GM18873 (cell line): ENCODE results near the gene INPP5A.
"Not testable (repeated sequence)": the region's sequence is repeated elsewhere in the genome, so short reads cannot be mapped to it uniquely, and the experiment has no call there.

Source experiments
- ATAC-seq: cut with Tn5 transposase; IDR thresholded peaks from one replicate; pipeline ENCODE4 v1.9.1; 2021; ENCODE audit warnings: mild to moderate bottlenecking, moderate library complexity, moderate number of reproducible peaks; ENCODE audit not compliant: unreplicated experiment, low FRiP score

INPP5A gene

DNA sequence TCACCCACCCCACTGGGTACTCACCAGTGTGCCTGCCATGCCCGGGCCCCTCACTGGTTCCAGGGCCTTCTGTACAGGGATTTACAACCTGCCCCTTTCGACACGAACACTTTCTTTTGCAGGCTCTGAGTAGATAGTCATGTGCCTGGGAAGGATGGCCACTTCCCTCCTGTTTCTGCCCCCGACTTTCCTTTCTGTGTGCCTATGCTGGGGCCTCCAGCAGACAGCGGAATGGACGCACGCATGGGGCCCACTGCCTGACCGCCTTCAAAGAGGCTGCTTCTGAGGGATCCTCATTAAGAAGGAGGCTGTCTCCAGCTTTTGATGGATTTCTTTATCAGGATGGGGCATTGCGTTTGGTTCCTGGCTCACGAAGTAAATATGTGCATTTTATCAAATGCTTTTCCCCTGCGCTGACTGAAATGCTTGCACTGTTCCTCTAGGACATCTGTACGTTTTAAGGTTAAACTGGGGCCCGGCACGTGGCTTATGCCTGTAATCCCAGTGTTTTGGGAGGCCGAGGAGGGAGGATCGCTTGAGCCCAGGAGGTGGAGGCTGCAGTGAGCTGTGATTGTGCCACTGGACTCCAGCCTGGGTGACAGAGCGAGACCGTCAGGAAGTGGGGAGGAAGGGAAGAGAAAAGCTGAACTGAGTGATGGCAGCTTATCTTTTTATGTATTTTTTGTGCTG is 277.7 kb downstream of the INPP5A start:
- no peak for ATAC-seq

DNA sequence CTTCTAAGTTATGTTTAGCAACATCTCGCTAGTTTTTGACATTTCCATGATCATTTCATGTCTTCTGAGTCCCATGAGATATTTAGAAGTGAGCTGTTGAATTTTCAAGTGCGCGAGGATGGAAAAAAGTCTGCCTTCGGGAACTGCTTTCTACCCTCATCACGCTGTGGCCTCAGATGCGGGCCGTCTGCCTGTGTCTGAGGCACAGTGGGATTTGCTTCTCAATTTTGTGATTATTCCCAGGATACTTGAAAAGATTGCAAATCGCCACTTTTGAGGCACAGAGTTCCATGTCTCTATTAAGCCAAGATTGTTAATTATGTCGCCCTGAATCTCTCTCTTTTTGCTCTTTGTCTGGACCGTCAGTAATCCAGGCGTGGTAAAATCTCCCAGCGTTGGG is 279.1 kb downstream of the INPP5A start:
- ATAC-seq, result no peak

DNA sequence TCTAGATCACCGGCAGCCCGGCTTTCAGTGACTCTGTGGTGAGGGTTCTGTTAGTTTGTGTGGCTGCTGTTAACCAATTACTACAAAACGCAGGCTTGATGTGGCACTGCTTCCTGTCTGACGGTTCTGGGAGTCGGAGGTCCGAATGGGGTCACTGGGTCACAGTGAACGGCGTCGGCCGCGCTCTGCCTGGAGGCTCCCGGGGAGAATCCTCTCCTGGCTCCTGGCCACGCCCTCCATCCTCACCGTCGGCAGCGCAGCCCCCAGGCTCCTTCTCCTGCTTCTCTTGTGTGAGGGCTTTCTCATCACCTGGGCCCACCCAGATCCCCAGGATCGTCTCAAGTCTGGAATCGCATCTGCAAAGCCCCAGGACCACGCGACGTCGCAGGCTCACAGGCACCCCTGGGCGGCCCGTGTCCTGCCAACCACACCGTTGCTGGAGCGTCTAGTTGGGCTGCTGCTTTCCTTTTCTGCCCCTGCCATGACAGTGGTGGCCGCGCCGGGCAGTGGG is 280.2 kb downstream of the INPP5A start:
- no peak for ATAC-seq

DNA sequence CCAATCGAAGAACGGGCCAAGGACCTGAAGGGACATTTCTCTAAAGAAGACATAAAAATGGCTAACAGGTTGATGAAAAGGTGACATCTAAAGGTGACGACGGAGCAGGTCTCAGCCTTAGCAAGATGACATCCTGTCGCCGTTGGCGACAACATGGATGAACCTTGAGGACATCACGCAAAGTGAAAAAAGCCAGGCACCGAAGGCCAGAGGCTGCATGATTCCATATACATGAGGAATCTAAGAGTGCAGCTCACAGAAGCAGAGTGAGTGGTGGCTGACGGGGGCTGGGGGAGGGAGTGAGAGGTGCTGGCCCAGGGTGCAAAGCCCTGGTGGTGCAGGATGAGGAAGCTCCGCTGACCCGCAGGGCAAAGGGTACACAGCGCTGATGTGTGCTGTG is 282.5 kb downstream of the INPP5A start:
- no peak for ATAC-seq

DNA sequence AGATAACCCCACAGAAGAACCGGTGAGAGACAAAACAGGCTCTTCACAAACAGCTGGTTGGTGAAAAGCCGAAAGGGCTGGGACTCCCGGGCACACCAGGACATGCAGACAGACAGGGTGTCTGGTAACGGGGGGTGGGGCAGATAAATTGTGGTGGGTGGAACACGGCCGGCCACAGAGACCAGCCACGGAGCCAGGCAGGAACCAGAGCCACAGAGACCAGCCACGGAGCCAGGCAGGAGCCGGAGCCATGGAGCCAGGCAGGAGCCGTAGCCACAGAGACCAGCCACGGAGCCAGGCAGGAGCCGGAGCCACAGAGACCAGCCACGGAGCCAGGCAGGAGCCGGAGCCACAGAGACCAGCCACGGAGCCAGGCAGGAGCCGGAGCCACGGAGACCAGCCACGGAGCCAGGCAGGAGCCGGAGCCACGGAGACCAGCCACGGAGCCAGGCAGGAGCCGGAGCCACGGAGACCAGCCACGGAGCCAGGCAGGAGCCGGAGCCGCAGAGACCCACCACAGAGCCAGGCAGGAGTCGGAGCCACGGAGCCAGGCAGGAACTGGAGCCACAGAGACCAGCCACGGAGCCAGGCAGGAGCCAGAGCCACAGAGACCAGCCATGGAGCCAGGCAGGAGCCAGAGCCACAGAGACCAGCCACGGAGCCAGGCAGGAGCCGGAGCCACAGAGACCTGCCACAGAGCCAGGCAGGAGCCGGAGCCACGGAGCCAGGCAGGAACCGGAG is 288.4 kb downstream of the INPP5A start:
- not testable (repeated sequence) for ATAC-seq

DNA sequence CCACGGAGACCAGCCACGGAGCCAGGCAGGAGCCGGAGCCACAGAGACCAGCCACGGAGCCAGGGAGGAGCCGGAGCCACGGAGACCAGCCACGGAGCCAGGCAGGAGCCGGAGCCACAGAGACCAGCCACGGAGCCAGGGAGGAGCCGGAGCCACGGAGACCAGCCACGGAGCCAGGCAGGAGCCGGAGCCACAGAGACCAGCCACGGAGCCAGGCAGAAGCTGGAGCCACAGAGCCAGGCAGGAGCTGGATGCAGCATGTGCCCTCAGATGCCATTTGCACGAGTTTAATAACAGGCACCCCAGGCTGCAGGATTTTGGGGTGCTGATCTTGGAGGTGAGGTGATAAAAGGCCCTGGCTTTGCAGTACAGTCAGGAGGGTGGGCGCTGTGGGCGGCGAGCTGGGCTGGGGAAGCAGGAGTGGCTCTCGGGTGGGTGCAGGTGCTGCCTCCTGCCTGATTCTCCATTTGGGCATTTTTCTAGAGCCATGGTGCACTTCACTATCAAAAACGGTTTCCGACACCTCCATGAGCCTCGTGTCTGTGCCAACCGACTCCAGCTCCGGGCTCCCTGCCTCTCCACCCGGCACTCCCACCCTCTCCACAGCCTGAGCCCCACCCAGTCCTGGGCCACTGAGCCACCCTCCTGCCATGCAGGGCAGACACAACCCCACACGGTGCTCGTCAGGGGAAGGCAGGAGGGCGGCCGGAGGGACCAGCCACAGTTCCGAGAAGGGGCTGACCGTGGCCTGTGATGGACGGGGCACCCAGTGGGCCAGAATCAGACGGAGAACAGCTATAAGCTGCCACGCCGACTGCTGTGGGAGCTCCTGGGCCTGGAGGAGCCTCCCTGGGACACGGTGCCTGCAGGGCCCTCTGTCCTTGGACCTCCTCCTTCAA is 289.2 kb downstream of the INPP5A start:
- ATAC-seq, result no peak

DNA sequence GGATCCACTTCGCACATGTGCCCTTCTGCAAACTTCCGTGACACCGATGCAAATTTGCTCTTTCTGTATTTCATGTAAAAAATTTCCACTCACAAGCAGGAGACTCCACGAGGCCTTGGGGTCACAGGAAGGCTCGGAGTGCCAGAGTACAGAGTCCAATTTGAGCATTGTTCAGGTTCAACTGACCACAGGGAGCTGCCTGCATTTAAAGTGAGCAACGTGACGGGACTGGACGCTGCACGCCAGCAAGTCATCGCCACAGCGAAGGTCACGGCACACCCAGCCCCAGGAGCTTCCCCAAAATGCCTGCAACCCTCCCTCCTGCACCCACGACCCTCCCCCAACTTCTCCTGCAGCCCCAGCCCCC is 289.8 kb downstream of the INPP5A start:
- ATAC-seq, result no peak

DNA sequence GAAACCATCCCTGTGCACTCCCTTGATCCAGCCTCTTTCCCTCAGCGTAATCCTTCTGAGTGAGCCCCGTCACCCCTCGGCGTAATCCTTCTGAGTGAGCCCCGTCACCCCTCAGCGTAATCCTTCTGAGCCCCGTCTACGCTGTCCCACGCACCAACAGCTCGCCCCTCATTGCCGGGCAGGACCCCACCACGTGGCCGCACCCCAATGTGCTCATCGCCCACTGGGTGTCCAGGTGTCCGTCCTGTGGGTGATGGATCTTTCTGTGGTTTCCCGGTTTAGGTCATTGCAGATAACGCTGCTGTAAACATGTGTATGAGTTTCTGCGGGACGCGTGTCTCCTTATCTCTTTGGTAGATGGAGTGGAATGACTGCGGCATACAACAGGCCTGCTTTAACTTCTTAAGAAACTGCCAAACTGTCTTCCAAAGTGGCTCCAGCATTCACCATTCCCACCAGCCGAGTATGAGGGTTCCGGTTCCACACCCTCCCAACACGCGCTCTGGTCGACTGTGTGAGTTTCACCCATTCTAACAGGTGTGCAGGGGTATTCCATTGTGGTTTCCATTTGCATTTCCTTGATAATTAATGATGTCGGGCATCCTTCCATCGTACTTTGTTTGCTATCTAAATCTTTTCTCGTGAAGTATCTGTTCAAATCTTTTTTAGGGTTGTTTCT is 290.4 kb downstream of the INPP5A start:
- no peak for ATAC-seq

DNA sequence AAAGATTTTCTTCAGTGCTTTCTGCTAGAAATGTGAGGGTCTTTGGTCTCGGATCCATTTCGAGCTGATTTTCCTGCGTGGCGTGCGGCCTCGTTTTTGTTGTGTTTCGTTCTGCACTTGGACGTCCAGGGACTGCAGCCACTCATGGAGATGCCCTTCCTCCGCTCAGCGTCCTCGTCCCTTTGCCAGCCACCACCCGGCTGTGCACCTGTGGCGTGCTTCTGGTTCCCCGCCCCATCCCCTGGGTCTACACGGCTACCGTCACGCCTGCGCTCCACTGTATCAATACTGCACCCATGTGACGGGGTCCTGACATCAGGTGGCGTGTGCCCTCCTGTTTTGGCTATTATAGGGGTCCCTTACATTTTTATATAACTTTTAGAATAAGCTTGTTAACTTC is 291.1 kb downstream of the INPP5A start:
- ATAC-seq, result no peak

DNA sequence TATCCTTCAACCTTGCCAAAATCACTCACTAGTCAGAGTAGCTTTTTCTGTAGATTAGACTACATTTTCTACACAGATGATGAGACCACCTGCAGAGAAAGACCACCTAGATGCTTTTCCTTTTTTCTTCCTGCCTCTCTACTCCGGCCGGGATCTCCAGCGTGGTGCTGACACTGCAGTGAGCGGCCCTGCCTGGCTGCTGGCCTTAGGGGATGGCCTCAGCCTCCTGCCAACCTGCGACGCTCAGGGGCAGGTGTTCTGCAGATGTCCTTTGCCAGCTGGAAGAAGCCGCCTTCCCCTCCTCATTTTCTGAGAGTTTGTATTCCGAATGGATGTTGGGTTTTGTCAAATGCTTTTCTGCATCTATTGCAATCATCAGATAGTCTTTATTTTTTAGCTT is 291.8 kb downstream of the INPP5A start:
- no peak for ATAC-seq

DNA sequence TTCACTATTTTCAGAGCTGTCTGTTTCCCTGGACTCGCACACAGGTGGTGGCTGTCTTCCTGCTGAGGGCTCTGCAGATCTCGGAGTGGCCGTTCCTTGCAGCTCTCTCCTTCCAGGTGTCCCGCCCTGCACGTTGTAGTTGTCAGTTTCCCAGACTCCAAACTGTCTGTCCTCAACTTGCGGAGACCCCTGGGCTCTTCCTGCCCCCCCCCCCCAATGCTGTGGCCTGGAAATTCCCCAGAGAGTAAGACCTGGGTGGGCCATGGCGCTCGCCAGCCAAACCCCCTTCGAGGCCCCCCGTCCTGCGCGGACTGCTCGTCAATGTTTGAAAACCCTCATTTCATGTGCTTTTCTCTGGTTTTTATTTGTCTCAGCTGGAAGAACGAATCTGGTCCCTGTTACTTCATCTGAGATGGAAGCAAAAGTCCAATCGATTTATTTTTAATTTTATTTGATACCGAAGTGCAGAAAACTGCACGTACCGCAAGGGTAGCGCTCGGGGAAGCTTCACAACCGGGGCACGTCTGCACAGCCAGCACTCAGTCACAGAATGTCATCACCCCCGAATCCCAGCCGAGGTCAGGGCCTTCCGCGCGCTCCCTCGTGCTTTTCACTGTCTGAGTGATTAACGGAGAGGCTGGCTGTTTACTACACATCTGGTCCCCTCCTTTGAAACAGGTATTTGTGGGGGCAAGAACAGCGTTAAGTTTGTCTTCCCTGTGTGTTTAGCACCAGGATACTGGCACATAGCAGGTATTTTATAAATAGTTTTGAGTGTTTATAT is 294.8 kb downstream of the INPP5A start:
- ATAC-seq, result no peak
